Measurements from ENCODE around the gene PACSIN1. TPM values are rescaled to one million over a fixed set of nuclear protein-coding genes. Genes with fewer than 3 reads are reported as not detected.

Gene PACSIN1
- total RNA-seq, result not detected in 2 replicates

- no peak for DNase-seq
Observed at GRCh38 chr6:34465531-34466241, at the start of gene PACSIN1. Gene PACSIN1 (plus strand): TSS chr6:34466076. CDS start chr6:34526306, 60,230 bp downstream.

- DNase-seq, result no peak
Observed at GRCh38 chr6:34416877-34417371, 49.0 kb upstream of the PACSIN1 start.

- DNase-seq, result no peak
Observed at GRCh38 chr6:34418367-34418766, 47.5 kb upstream of the PACSIN1 start.

- DNase-seq, result no peak
Observed at GRCh38 chr6:34423254-34423653, 42.6 kb upstream of the PACSIN1 start.

GRCh38 chr6:34424200-34425131, 41.4 kb upstream of the PACSIN1 start:
- no peak for DNase-seq

- no peak for DNase-seq
Observed at GRCh38 chr6:34425132-34425497, 40.8 kb upstream of the PACSIN1 start.

- peak; percentile 97 for DNase-seq
Observed at GRCh38 chr6:34425498-34426410, 40.1 kb upstream of the PACSIN1 start, which contains the start of gene RPS10. Gene RPS10 (minus strand): TSS chr6:34426069. CDS start chr6:34425221, 848 bp downstream.

GRCh38 chr6:34435916-34436315, 30.0 kb upstream of the PACSIN1 start:
- DNase-seq, result no peak

GRCh38 chr6:34436803-34437643, 28.9 kb upstream of the PACSIN1 start:
- DNase-seq, result no peak

GRCh38 chr6:34437644-34437970, 28.3 kb upstream of the PACSIN1 start:
- no peak for DNase-seq

GRCh38 chr6:34438705-34439104, 27.2 kb upstream of the PACSIN1 start:
- DNase-seq, result no peak

- DNase-seq, result no peak
Observed at GRCh38 chr6:34439442-34439841, 26.4 kb upstream of the PACSIN1 start.

- no peak for DNase-seq
Observed at GRCh38 chr6:34441526-34441925, 24.4 kb upstream of the PACSIN1 start.

- DNase-seq, result no peak
Observed at GRCh38 chr6:34445313-34445860, 20.5 kb upstream of the PACSIN1 start.

- DNase-seq, result no peak
Observed at GRCh38 chr6:34447386-34447785, 18.5 kb upstream of the PACSIN1 start.

- no peak for DNase-seq
Observed at GRCh38 chr6:34447910-34448309, 18.0 kb upstream of the PACSIN1 start.

- DNase-seq, result no peak
Observed at GRCh38 chr6:34451192-34451591, 14.7 kb upstream of the PACSIN1 start.

- no peak for DNase-seq
Observed at GRCh38 chr6:34455831-34456230, 10.0 kb upstream of the PACSIN1 start.

GRCh38 chr6:34457382-34457741, 8.5 kb upstream of the PACSIN1 start:
- DNase-seq, result no peak

GRCh38 chr6:34457742-34458735, 7.8 kb upstream of the PACSIN1 start:
- DNase-seq, result no peak

Measured in dermis blood vessel endothelial cell (primary cell).